Body of pancreas (tissue), 4 donors: ENCODE results near the gene CEP112. TPM values are rescaled to one million over a fixed set of nuclear protein-coding genes. Genes with fewer than 3 reads are reported as not detected.

Source experiments
- ATAC-seq: fragments of 150-250 bp; one replicate; pipeline ENCODE4 v1.9.1; 2016
- DNase-seq, 4 donors: peaks; one replicate each; pipeline ENCODE4 v3.0.0-alpha.2; 2019
- H3K27ac ChIP-seq, 4 donors: fragments of 200-600 bp; sonication (generic); 1 replicate in 3 of 4; 2 replicates in 1 of 4; pipeline versions ENCODE4 v1.5.1 to v1.6.1; 2016 to 2019; ENCODE audit warnings: mild to moderate bottlenecking in 1 of 4, mixed read lengths in 1 of 4, moderate library complexity in 1 of 4
- H3K27me3 ChIP-seq, 2 donors: fragments of 200-600 bp; sonication (generic); one replicate each; pipeline ENCODE4 v1.6.0; 2016; ENCODE audit warnings: mild to moderate bottlenecking in 1 of 2
- H3K36me3 ChIP-seq, 2 donors: fragments of 200-600 bp; sonication (generic); replicated peaks in 1 of 2; 2 replicates each; pipeline ENCODE4 v1.5.1; 2016; ENCODE audit warnings: low read depth in 2 of 2; ENCODE audit not compliant: insufficient read depth in 1 of 2
- H3K4me1 ChIP-seq: fragments of 200-600 bp; sonication (generic); one replicate; pipeline ENCODE4 v1.6.0; 2016
- H3K4me3 ChIP-seq, 2 donors: fragments of 200-600 bp; sonication (generic); 1 replicate in 1 of 2; 2 replicates in 1 of 2; pipeline ENCODE4 v1.5.1; 2016 to 2019
- H3K9me3 ChIP-seq, 3 donors: fragments of 200-600 bp; sonication (generic); 1 replicate in 2 of 3; 2 replicates in 1 of 3; pipeline ENCODE4 v1.5.1; 2016
- POLR2A ChIP-seq, 3 donors: fragments of 450-650 bp; IDR thresholded peaks; one replicate each; pipeline ENCODE4 v1.6.1; 2016; ENCODE audit warnings: antibody characterized with exemption in 3 of 3, mild to moderate bottlenecking in 2 of 3
- WGBS, 2 donors: methylation state at CpG; one replicate each; pipeline ENCODE4 v1.1.5; 2017; 5-methylcytosine and 5-hydroxymethylcytosine counted together
- intact Hi-C: fragments of 100-400 bp; cut with DNase I; formaldehyde crosslinking; loops from one replicate; pipeline ENCODE4 v1.15.1; 2023
- total RNA-seq, 2 donors: library from RNA; depleted of rRNA; stranded (reverse); fragments of >200 nt; gene quantifications; one replicate each; pipeline ENCODE4 v1.1.0, GENCODE V29; 2016
- TF ChIP-seq, protein P1 (sequence below), 7 experiments: fragments of 450-650 bp in 4 of 7; fragments of 200-600 bp in 3 of 7; sonication (generic) in 3 of 7; IDR thresholded peaks; one replicate each; pipeline ENCODE4 v1.5.1; 2016 to 2019; ENCODE audit warnings: antibody characterized with exemption in 7 of 7

Gene CEP112
- total RNA-seq, 2 donors from 2014 or later, result 5.2 to 10.2 TPM

DNA sequence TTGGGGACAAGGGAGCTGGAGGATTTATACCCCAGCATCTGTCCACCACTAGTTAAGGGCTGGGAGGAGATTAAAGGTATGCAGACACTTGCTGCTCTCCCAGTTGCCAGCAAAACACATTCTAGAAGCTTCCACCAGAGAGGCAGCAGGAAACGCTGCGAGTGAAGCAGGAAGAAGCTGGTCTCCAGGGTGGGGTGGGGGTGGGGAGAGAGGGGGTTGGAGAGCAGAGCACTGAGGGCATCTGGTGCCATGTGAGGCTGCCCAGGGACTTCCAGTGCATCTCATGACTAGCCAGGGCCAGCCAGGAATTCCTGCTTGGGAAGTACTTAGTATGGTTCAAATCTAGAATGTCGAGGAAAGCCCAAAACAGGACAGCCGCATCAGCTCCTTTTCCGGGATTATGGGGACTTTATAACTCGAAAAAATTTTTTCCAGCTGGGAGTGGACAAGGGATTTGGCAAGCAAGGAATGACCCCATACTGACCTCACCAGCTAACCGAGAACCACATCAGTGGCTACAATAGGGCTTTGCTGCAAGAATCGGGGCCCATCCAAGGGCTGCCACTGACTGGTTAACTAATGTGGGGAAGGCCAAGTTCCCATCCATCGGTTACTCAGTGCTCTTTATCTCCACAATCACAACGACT lies 604.3 kb downstream of the CEP112 start:
- no peak for ATAC-seq
- 81 to 85% methylated on average over 10 of the region's 10 CpGs for WGBS, 2 donors

DNA sequence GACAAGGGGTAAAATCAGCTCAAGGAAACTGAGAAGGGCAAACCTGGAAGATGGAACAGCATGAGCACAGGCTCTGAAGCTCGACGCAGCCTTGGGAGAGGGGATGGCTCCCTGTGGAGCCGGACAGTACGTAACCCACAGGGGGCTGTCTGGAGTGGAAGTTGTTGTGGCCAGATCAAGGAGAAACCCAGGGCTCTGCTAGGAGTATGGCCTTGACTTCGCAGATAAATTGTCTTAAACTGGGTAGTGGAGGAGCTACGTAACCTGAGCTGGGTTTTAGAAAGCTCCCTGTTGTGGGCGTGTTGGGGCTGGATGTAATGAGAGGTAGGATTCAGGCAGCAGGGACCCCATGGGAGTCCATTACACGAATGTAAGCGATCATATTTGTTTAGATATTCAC lies 605.0 kb downstream of the CEP112 start:
- H3K9me3 ChIP-seq, result no peaks in the 10 kb centered on the region
- no peaks in the 10 kb centered on the region for H3K36me3 ChIP-seq
- H3K27me3 ChIP-seq, result no peaks in the 10 kb centered on the region
- H3K4me1 ChIP-seq, result peaks cover 29% of the 10 kb centered on the region
- H3K4me3 ChIP-seq, result no peak overlapping the region
- DNase-seq, result no peak
- intact Hi-C loops, result no loop called here
- no peak overlapping the region for H3K27ac ChIP-seq
- 86 to 94% methylated on average over 9 of the region's 9 CpGs for WGBS, 2 donors
- no peak for ATAC-seq
- no peak for TF ChIP-seq POLR2A (IDR thresholded peaks at IDR 0.05)
- TF ChIP-seq, protein P1, sequence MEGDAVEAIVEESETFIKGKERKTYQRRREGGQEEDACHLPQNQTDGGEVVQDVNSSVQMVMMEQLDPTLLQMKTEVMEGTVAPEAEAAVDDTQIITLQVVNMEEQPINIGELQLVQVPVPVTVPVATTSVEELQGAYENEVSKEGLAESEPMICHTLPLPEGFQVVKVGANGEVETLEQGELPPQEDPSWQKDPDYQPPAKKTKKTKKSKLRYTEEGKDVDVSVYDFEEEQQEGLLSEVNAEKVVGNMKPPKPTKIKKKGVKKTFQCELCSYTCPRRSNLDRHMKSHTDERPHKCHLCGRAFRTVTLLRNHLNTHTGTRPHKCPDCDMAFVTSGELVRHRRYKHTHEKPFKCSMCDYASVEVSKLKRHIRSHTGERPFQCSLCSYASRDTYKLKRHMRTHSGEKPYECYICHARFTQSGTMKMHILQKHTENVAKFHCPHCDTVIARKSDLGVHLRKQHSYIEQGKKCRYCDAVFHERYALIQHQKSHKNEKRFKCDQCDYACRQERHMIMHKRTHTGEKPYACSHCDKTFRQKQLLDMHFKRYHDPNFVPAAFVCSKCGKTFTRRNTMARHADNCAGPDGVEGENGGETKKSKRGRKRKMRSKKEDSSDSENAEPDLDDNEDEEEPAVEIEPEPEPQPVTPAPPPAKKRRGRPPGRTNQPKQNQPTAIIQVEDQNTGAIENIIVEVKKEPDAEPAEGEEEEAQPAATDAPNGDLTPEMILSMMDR (IDR thresholded peaks at IDR 0.05), result no peak

More for the DNA sequence above, 604.3 kb downstream of the CEP112 start:
- Histone ChIP-seq H3K27me3 (no peaks in the 10 kb centered on the region), H3K27ac (no peak overlapping the region), H3K9me3 (no peaks in the 10 kb centered on the region), H3K4me1 (peaks cover 29% of the 10 kb centered on the region), H3K4me3 (no peak overlapping the region), H3K36me3 (no peaks in the 10 kb centered on the region)
- no peak for DNase-seq
- intact Hi-C loops, result no loop called here
- TF ChIP-seq POLR2A (IDR thresholded peaks at IDR 0.05), result no peak

Other genes starting within 250 kb of the CEP112 start
- 10 to 100 TPM in 1 of 2 donors, 1 to 10 TPM in 1; 5.4 to 22.1 TPM for gene APOH, start 37.3 kb upstream of the CEP112 start, total RNA-seq
- gene PRKCA, start 110.5 kb upstream of the CEP112 start, total RNA-seq, result 1 to 10 TPM; 6.5 to 6.6 TPM